DMS79 treated with DMSO at 0.1 percent for 48 hours (cell line): Measurements from ENCODE around the gene REXO4.
A peak's percentile ranks its signal among the peaks of the same experiment; 100 is the strongest.

Source experiments
- DNase-seq: peaks from one replicate; lab custom pipeline; 2025; lab: John Stamatoyannopoulos, UW

REXO4 gene

GRCh38 chr9:133369422-133369821, 48.4 kb downstream of the REXO4 start:
- DNase-seq: no peak

DNA sequence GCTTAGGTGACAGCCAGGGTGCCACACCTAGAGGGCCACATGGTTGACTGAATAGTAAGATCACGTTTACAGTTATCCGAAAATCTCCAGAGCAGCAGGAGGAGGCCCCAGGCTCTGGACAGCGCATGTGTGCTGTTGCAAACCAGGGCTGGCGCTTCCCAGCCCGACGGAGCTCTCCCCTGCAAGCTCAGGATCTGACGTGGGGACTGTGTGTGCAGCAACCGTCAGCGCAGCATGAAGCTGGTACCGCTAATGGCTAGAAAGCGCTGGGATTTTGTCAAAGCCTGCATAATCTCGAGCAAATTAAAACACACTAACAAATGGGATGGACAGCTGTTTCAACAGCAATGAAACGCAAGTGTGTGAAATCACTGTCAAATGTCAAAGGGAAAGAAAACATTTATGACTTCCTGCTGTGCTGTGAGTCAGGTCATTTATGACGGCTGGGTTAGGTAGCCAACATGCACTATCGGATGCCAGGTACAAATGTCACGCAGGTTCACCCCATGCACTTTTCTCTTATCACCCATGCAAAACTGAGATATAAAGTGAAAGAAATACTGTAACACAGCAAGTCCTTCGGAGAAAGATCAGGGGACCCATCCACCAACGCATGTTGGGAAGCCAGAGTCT, 49.4 kb downstream of the REXO4 start:
- no peak for DNase-seq

DNA sequence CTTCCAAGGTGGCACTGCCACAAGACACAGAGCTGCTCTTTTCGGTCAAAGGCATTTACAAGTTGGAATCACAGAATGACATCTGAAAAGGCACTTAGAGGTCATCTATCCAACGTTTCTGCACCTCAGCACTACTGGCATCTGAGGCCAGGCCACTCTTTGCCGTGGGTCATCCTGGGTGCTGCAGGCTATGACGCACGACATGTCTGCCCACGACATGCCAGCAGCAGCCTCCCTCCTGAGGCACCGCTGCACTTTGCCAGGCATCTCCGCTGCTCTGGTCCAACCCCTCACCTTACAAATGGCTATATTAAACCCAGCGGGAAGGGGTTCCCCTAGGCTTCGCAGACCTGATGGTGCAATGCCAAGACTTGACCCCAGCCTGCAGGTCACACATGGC, 50.0 kb downstream of the REXO4 start:
- DNase-seq: no peak

DNA sequence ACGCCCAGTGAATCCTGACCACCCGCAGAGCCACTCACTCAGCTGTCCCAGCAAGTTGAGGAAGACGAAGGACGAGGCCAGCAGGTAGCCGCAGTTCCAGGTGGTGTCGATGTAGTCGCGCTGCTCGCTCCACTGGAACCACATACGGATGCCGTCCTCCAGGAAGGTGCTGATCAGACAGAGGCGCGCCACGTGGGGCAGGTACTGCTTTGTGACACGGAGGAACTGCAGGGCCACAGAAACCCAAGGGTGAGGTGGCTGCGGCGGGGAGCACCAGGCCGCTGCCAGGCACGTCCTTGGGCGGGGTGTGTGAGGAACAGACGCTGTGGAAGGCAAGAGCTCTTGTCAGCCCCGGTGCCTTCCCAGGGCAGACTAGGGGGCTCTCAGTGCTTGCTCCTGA, 50.6 kb downstream of the REXO4 start:
- no peak for DNase-seq

- no peak for DNase-seq
Measured at GRCh38 chr9:133366435-133366834, 51.4 kb downstream of the REXO4 start.

DNA sequence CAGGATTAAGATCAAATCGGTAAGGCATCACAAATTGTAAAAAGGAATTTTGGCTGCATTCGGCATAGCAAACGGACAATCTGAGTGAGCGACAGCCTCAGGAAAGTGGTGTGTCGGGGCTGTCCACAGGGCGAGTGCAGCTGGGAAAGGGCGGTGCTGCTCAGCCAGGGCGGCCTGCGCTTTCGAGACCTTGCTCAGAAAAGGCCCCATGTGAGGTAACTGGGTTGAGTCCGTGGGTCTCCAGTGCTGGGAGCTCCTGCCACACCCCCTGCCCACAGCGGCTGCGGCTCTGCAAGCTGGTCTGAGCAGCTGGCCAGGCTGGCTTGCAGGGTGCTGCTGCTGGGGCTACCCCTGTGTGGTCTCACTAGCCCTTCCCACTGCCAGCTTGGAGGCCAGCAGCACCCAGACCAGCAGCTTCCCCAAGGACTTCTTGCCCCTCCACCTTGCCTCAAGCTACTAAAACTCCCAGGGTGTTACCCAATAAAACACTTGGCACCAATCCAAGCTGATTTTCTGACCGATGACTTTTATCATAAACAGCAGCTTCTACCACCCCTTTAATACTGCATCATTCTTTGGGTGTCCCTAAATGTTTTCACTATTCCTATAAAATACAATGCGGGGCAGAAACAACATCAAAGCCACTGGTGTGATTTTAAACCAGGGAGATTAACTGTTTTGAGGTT, 55.3 kb downstream of the REXO4 start:
- no peak for DNase-seq

DNA sequence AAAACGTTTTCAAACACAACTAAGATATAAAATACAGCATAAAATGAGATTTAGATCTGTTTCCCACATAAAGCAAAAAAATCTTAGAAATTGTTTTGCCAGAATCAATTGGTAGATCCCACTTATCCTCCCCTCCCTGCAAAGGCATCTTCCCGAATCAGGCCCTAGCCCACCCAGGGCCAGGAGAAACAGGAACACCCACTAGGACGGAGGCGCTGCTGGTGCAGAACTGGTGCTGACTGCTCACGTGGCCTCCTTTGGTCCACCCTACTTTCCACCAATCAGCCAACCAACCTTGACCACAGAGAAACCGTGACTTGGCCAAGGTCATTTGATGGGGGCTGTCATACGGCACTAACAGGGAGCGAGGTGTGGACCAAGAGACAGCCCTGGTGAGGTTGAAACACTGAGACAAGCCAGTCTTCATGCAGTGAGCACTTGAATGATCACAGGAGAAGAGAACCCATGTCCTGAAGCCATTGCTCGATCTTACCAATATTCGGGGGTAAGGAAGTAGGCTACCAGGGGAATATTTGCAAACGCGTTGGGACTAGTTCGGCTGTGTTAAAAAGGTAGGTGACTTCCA, 56.2 kb downstream of the REXO4 start:
- DNase-seq: no peak

- no peak for DNase-seq
Measured at GRCh38 chr9:133360400-133361393, 57.1 kb downstream of the REXO4 start.

GRCh38 chr9:133359399-133360175, 58.2 kb downstream of the REXO4 start:
- DNase-seq: no peak

GRCh38 chr9:133357656-133358055, 60.2 kb downstream of the REXO4 start:
- no peak for DNase-seq

DNA sequence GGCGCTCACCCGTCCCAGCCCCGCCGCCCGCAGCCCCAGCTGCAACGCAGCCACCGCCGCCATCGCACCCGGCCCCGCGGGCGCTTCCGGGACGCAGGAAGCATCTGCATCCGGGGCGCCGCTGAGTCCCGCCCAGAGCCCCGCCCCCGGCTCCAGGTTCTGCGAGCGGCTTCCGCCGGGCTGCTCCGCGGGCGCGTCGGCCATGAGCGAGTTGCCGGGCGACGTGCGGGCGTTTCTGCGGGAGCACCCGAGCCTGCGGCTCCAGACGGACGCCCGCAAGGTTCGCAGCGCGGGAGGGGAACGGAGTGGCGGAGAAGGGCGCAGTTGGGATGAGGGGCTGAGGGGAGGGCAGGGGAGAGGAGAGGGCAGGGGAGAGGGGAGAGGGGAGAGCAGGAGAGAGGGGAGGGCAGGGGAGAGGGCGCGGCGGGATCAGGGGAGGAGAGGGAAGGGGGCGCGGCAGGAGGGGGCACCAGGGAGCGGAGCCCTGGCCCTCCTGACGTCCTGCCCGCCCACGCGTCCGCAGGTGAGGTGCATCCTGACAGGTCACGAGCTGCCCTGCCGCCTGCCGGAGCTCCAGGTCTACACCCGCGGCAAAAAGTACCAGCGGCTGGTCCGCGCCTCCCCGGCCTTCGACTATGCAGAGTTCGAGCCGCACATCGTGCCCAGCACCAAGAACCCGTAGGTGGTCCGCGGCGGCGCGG, 61.3 kb downstream of the REXO4 start, which contains the start of the genes SURF1 and SURF2:
TSS of gene SURF1 (minus strand) at position 97 of the 701 bp plus-strand sequence. CDS start at position 63, 34 bp downstream.
TSS of gene SURF2 (plus strand) at position 160 of the 701 bp plus-strand sequence. CDS start at position 203, 43 bp downstream.
- peak; percentile 66 for DNase-seq
